ENCODE data around the gene EPC1.

The EPC1 gene

DNA sequence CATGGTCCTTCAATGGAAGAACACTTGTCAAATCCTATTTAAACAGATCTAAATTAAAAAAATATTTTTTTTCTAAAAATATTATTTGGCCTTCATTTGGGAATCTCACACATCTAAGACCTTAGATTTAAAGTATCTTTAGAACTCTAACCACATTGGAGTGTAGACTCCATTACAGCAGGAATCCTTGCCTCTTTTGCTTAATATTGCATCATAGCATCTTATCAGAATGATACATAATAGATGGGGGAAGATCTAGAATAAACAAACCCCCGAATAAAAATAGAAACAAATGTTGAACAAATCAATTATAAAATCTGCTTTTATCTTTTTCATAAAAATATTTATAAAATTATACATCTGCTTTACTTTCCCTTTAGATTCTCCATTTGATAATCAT lies 27.6 kb upstream of the EPC1 start:
- Mint-ChIP-seq H3K9me3 (peaks cover 3% of the 10 kb centered on the region), H3K4me1 (no peaks in the 10 kb centered on the region)

DNA sequence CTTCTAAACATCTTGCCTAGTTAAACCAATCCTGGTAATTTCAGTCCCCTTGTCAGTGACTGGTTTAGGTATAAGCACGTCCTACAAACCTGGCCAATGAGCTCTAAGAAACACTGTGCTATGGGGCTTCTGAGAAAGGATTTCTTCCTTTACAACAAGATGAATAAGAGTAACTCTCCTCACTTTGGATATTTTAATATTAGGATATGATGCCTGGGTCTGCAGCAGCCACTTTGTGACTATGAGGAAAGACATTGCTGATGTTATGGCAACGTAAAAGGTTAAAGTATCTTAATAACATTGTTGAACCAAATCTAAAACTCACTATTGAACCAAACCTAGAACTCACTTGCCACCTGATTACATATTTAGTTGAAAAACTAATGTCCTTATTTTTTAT lies 26.5 kb upstream of the EPC1 start:
- Mint-ChIP-seq H3K27me3 (ENCODE audit: low read depth) (no peaks in the 10 kb centered on the region), H3K36me3 (ENCODE audit: low read depth) (peaks cover 48% of the 10 kb centered on the region), H3K9me3 (peaks cover 3% of the 10 kb centered on the region), H3K27ac (no peak overlapping the region), H3K4me1 (no peaks in the 10 kb centered on the region), H3K4me3 (no peak overlapping the region)
- TF ChIP-seq CTCF (IDR thresholded peaks at IDR 0.05; ENCODE audit: unreplicated experiment in 3 of 3): no peak

More for the DNA sequence above, 27.6 kb upstream of the EPC1 start:
- Mint-ChIP-seq H3K27ac (no peak overlapping the region), H3K36me3 (ENCODE audit: low read depth) (peaks cover 45% of the 10 kb centered on the region), H3K27me3 (ENCODE audit: low read depth) (no peaks in the 10 kb centered on the region), H3K4me3 (peak overlapping the region; percentile 49 to 79 (median 56))
- TF ChIP-seq CTCF (IDR thresholded peaks at IDR 0.05; ENCODE audit: unreplicated experiment in 3 of 3): no peak

- H3K27ac Mint-ChIP-seq: no peak overlapping the region
- TF ChIP-seq CTCF (IDR thresholded peaks at IDR 0.05; ENCODE audit: unreplicated experiment in 3 of 3): no peak
- H3K36me3 Mint-ChIP-seq (ENCODE audit: low read depth): peaks cover 48% of the 10 kb centered on the region
- H3K9me3 Mint-ChIP-seq: peaks cover 3% of the 10 kb centered on the region
- H3K4me1 Mint-ChIP-seq: peaks cover 4% of the 10 kb centered on the region
- H3K27me3 Mint-ChIP-seq (ENCODE audit: low read depth): no peaks in the 10 kb centered on the region
- no peak overlapping the region for H3K4me3 Mint-ChIP-seq
These were observed 26.1 kb upstream of the EPC1 start for GRCh38 chr10:32373031-32373430.

GRCh38 chr10:32372000-32372875 lies 25.3 kb upstream of the EPC1 start:
- Mint-ChIP-seq H3K27ac (no peak overlapping the region), H3K27me3 (ENCODE audit: low read depth) (no peaks in the 10 kb centered on the region), H3K4me1 (peaks cover 9% of the 10 kb centered on the region), H3K9me3 (peaks cover 3% of the 10 kb centered on the region), H3K4me3 (no peak overlapping the region), H3K36me3 (ENCODE audit: low read depth) (peaks cover 48% of the 10 kb centered on the region)
- TF ChIP-seq CTCF (IDR thresholded peaks at IDR 0.05; ENCODE audit: unreplicated experiment in 3 of 3): no peak

GRCh38 chr10:32371101-32371500 lies 24.1 kb upstream of the EPC1 start:
- H3K4me3 Mint-ChIP-seq: no peak overlapping the region
- peaks cover 9% of the 10 kb centered on the region for H3K4me1 Mint-ChIP-seq
- peak overlapping the region in 1 of 3 experiments; percentile 34 for H3K27ac Mint-ChIP-seq
- H3K9me3 Mint-ChIP-seq: peaks cover 3% of the 10 kb centered on the region
- TF ChIP-seq CTCF (IDR thresholded peaks at IDR 0.05; ENCODE audit: unreplicated experiment in 3 of 3): no peak
- no peaks in the 10 kb centered on the region for H3K27me3 Mint-ChIP-seq (ENCODE audit: low read depth)
- peaks cover 48% of the 10 kb centered on the region for H3K36me3 Mint-ChIP-seq (ENCODE audit: low read depth)
